T47D (cell line): ENCODE results near the gene MFRP.
A peak's percentile ranks its signal among the peaks of the same experiment; 100 is the strongest.

ENCODE experiments used
- DNase-seq, 2 experiments: peaks; one replicate each; pipeline versions ENCODE4 v3.0.0 to v3.0.0-alpha.2; 2011 to 2012; ENCODE audit warnings: low read depth in 1 of 2, low spot score in 1 of 2
- JUND ChIP-seq: IDR thresholded peaks from 2 replicates; pipeline ENCODE4 v1.6.1; 2012; ENCODE audit warnings: low read depth
- in situ Hi-C: cut with HindIII; loops from 2 replicates; pipeline ENCODE4 v1.10.0; 2016; ENCODE audit warnings: low sequenced_read_pairs, low pct_unique_long_range_greater_than_20kb

Gene MFRP

GRCh38 chr11:119335091-119335654 lies 11.3 kb downstream of the MFRP start:
- TF ChIP-seq JUND, result no peak
- in situ Hi-C loops, result no loop called here
- DNase-seq, result no peak

DNA sequence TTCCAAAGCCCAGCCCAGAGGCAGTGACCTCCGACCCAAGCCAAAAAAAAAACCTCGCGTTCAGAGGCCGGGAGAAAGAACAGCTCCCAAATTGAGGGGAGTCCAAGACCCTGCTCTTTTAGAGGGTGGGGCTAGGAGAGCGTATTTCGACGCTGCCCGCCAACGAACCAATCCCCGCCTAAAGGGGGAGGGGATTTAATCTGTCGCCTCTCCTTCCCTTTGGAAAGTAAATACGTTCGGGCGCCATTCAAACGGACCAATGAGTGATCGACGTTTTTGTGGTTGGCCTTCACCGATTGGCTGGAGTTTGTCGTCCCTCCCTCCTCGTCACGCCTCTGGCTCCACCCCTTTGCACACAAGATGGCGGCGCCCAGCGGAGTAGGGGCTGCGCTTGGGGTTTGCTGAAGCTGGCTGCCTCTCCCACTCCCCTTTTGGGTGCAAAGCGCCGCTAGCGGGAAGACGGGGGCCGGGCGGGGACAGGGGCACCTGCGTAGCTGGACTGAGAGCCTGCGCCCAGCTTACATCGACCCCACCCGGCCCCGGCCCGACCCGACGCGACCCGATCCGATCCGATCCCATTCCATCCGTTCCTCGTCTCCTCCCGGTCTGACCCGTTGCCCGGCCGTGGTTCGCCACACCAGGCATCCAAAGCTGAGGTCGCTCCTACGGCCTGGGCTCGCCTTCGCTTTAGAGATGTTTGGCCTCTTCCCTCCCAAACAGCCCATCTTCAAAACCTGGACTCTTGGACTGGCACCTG lies 12.2 kb downstream of the MFRP start, which contains the start of gene RNF26:
TSS of gene RNF26 (plus strand) at position 354 of the 757 bp plus-strand sequence. CDS start 596 bp downstream, outside the sequence.
- DNase-seq, result peak; percentile 100
- no peak for TF ChIP-seq JUND
- in situ Hi-C loops, result no loop called here

DNA sequence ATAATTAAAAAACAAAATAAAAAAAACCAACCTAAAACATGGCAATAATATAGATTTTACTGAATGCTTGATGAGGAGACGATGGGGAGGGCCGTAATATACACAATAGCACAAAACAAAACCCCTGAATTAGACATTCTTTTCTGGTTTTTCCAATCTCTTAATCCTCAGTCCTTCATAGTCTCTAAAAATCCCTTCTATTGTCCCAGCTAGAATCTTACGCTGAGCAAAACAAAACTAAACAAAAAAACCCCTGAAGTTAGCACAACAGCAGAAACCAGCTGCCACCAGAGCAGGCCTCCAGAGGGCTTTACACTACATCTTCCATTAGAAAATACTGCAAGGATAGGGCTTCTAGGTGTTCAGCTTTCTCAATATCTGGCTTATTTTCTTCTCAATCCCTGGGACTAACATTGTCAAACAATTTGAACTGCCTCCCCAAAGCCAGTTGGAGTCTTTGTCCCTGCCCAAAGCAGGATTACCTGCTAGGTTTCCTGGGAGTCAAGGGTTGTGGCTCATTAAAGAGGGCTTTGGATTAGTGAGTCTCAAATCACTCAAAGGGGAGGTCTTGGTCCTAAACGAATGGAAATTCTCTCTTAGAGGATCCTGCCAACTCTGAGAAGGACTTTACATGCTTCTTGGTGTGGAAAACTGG lies 14.3 kb downstream of the MFRP start:
- no peak for DNase-seq
- in situ Hi-C loops, result no loop called here
- TF ChIP-seq JUND, result no peak

DNA sequence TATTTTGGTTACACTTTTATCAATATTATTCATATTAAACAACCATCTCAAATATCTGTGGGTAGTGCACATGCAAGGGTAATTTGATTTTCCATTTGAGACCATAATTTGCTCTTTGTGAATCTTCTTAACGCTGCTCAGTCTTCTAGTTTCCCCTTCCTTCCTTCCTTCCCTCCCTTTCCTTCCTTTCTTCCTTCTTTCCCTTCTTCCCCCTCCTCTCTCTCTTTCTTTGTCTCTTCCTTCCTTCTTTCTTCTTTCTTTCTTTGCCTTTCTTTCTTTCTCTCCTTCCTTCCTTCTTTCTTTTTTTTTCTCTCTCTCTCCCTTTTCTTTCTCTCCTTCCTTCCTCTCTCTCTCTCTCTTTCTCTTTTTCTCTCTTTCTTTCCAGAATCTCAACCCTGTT lies 16.3 kb downstream of the MFRP start:
- TF ChIP-seq JUND, result no peak
- in situ Hi-C loops, result no loop called here
- DNase-seq, result no peak

GRCh38 chr11:119329320-119329719 lies 17.2 kb downstream of the MFRP start:
- TF ChIP-seq JUND, result no peak
- DNase-seq, result no peak
- in situ Hi-C loops, result no loop called here

DNA sequence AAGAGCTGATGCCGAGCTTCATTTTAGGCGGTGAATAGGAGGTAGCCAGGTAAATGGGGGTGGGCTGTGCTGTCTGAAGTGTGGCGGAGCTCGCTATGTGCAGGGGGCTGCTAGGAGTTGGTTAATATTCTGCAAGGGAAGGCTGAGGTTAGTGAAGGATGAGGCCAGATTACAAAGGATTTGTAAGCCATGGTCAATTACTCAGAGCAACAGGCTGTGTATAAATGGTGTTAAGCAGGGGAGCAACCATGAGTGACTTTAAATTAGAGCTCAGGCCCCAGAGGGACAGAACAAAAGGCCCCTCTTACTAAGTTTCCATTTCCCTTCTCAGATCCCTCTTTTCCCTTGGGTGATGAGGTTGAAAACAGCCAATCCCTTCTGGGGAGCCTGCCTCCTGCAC lies 22.3 kb downstream of the MFRP start:
- TF ChIP-seq JUND, result no peak
- in situ Hi-C loops, result no loop called here
- DNase-seq, result no peak

GRCh38 chr11:119323532-119324033 lies 22.9 kb downstream of the MFRP start:
- peak; percentile 72 to 82 for DNase-seq
- TF ChIP-seq JUND, result no peak
- in situ Hi-C loops, result no loop called here

DNA sequence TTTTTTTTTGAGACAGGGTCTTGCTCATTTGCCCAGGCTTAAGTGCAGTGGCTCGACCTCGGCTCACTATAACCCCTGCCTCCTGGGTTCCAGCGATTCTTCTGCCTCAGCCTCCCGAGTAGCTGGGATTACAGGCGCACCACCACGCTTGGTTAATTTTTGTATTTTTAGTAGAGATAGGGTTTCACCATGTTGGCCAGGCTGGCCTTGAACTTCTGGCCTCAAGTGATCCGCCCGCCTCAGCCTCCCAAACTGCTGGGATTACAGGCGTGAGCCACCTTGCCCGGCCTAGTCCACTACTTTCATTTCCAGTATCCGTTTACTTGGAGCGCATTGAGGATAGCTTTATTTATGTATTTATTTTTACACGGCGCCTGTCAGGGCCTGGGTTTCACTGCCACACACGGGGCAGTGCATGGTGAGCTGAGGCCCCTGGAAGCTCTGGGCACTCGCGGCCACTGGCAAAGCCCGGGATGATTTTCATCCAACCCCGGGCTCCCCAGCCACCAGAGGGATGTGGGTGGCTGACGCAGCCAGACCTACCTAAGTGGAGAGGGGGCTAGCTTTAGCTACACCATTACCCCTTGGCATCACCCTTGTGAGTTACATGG lies 23.5 kb downstream of the MFRP start:
- no peak for TF ChIP-seq JUND
- in situ Hi-C loops, result no loop called here
- no peak for DNase-seq

- in situ Hi-C loops, result no loop called here
- TF ChIP-seq JUND, result no peak
- no peak for DNase-seq
Observed at GRCh38 chr11:119322360-119322739, 24.2 kb downstream of the MFRP start.

DNA sequence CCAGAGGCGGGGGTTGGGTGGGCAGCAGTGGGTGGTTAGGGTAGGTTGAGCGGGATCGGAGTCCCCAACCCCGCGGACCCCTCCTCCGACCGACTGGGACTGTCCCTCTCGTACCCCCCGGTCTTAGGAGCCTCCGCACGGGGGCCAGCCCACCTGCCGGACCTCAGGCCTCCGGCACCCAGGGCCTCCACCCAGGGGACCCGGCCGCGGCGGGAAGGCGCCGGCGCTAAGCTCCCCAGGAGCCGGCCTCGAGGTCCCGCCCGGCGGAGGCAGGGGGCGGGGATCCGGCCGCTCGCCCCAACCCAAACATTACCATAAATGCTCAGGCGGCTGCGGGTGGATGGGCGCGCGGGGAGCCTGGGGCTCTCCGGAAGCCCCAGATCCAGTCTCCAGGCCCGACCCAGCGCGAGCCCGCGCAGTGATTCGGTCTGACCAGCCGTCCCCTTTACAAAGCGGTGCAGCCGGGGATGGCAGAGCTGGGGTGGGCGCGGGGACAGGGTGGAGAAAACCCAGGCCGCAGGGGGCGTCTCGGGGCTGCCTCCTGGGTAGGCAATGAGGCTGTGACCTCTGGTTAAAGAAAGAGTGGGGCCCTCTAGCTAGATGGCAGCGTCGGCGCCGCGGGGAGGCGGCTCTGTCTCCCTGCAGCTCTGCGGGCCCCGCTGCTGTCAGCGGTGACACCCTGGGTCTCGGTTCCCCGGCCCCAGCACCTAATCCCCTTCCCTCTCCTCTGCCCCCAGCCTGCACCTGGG lies 25.6 kb downstream of the MFRP start:
- DNase-seq, result peak; percentile 63 to 75
- TF ChIP-seq JUND, result no peak
- in situ Hi-C loops, result no loop called here

DNA sequence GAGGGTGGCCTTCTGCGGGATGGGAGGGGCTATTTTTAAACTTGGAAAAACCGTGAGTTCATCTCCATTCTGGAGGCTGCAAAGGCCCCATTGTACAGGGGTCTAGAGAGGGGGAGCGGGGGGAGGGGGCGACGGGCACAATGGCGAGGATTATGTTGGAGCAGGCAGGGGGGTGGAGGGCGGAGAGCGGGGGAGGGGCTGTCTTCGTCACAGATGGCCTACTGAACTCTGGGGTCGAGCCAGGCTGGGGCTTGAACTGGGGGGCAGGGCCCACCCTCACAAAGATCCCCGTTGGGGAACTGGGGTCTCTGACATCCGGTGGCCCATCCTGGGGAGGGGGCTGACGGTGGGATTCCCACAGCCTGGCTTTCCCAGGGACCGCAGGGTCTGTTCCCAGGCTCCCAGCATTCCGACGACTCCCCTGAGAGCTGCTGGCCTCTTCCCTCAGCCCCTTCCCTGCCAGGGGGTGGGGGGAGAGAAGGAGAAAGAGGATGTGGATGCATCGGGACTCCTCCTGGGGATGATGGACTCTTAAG lies 26.2 kb downstream of the MFRP start:
- no peak for TF ChIP-seq JUND
- DNase-seq, result no peak
- in situ Hi-C loops, result no loop called here

GRCh38 chr11:119319700-119320239 lies 26.7 kb downstream of the MFRP start:
- in situ Hi-C loops, result no loop called here
- no peak for DNase-seq
- TF ChIP-seq JUND, result no peak
